Stimulated activated naive CD8-positive, alpha-beta T cell treated with anti-CD3 and anti-CD28 coated beads, Interleukin-15, Interleukin-2, amounts not matched to agents 100 ng/mL and 50 ng/mL, for 24 hours (primary cell): ENCODE results near the gene PRDX5.

Experiments used
- H3K27ac Mint-ChIP-seq: one replicate; pipeline ENCODE4 v1.8.0; 2021; ENCODE audit warnings: mild to moderate bottlenecking, mixed read lengths
- H3K27me3 Mint-ChIP-seq: one replicate; pipeline ENCODE4 v1.8.0; 2021; ENCODE audit warnings: mixed read lengths
- H3K36me3 Mint-ChIP-seq: one replicate; pipeline ENCODE4 v1.8.0; 2021; ENCODE audit warnings: low read depth, mixed read lengths
- H3K4me1 Mint-ChIP-seq: one replicate; pipeline ENCODE4 v1.8.0; 2021; ENCODE audit warnings: low read depth, mixed read lengths
- H3K4me3 Mint-ChIP-seq: one replicate; pipeline ENCODE4 v1.8.0; 2021; ENCODE audit warnings: mild to moderate bottlenecking, mixed read lengths
- H3K9me3 Mint-ChIP-seq: one replicate; pipeline ENCODE4 v1.8.0; 2021; ENCODE audit warnings: mixed read lengths

The PRDX5 gene

DNA sequence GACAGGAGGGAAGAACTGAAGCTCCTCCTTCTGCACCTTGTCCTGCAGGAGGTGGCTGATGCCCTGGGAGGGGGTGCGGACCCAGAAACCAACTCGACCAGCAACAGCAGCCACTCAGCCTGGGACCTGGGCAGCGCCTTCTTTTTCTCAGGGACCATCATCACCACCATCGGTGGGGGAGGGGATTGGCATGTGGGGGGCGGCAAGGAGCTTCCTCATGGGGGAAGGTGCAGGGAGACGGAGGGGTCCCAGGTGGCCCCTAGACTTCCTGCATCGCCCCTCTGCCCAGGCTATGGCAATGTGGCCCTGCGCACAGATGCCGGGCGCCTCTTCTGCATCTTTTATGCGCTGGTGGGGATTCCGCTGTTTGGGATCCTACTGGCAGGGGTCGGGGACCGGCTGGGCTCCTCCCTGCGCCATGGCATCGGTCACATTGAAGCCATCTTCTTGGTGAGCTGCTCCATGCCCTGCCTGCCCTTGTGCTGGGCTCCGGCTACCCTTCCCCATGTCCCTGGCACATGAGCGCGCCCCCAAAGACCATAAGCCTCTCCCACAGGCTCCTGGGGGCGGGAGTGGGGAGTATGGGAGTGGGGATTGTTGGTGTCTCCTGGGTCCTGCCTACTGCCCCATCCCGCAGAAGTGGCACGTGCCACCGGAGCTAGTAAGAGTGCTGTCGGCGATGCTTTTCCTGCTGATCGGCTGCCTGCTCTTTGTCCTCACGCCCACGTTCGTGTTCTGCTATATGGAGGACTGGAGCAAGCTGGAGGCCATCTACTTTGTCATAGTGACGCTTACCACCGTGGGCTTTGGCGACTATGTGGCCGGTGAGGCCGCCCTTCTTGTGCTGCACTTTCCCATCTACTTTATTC is 20.9 kb upstream of the PRDX5 start:
- no peaks in the 10 kb centered on the region for H3K36me3 Mint-ChIP-seq
- no peak overlapping the region for H3K4me3 Mint-ChIP-seq
- H3K4me1 Mint-ChIP-seq: peaks cover 17% of the 10 kb centered on the region
- no peaks in the 10 kb centered on the region for H3K9me3 Mint-ChIP-seq
- no peak overlapping the region for H3K27ac Mint-ChIP-seq
- H3K27me3 Mint-ChIP-seq: peaks cover 77% of the 10 kb centered on the region

DNA sequence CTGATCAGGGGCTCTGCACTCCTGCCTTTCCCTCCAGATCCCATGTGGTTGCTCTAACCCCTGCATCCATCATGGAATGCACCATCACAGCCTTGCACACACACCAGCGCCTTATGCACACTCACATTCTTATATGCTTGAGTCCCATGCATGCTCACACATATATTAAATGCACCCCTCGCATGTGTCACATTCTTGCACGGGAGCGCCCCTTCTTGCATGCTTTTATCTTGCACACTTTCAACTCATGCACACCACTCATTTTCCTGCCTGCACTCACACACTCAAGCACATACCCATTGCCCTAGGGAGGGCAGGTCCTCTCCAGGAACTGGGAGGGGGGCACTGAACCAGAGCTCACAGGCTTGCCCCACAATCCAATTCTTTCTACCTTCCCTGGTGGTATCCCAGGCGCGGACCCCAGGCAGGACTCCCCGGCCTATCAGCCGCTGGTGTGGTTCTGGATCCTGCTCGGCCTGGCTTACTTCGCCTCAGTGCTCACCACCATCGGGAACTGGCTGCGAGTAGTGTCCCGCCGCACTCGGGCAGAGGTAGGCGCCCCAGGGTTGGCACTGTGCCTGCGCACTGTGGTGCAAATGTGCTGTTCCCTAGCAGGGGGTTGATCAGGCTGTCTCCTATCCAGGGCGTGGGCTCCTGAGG is 20.1 kb upstream of the PRDX5 start:
- H3K4me3 Mint-ChIP-seq: no peak overlapping the region
- H3K27me3 Mint-ChIP-seq: peaks cover 74% of the 10 kb centered on the region
- no peaks in the 10 kb centered on the region for H3K36me3 Mint-ChIP-seq
- peaks cover 17% of the 10 kb centered on the region for H3K4me1 Mint-ChIP-seq
- no peaks in the 10 kb centered on the region for H3K9me3 Mint-ChIP-seq
- no peak overlapping the region for H3K27ac Mint-ChIP-seq

DNA sequence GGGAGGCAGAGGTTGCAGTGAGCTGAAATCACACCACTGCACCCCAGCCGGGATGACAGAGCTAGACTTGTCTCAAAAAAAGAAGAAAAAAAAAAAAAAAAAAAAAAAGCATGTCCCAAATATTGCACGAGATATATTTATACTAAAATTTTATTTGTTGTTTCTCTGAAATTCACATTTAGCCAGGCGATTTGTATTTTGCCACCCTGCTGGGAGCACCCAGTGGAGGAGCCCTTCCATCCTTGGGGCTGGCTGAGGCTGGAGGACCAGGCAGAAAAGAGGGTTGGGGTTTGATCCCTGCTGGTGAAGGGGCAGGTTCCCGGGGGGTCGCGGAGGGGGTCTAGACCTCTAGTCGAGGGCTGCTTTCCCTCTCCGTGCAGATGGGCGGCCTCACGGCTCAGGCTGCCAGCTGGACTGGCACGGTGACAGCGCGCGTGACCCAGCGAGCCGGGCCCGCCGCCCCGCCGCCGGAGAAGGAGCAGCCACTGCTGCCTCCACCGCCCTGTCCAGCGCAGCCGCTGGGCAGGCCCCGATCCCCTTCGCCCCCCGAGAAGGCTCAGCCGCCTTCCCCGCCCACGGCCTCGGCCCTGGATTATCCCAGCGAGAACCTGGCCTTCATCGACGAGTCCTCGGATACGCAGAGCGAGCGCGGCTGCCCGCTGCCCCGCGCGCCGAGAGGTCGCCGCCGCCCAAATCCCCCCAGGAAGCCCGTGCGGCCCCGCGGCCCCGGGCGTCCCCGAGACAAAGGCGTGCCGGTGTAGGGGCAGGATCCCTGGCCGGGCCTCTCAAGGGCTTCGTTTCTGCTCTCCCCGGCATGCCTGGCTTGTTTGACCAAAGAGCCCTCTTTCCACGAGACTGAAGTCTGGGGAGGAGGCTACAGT is 18.7 kb upstream of the PRDX5 start:
- no peaks in the 10 kb centered on the region for H3K9me3 Mint-ChIP-seq
- peak overlapping the region; percentile 26 for H3K4me3 Mint-ChIP-seq
- no peaks in the 10 kb centered on the region for H3K36me3 Mint-ChIP-seq
- H3K4me1 Mint-ChIP-seq: peaks cover 22% of the 10 kb centered on the region
- H3K27me3 Mint-ChIP-seq: peaks cover 64% of the 10 kb centered on the region
- no peak overlapping the region for H3K27ac Mint-ChIP-seq

- Mint-ChIP-seq H3K4me1 (peaks cover 26% of the 10 kb centered on the region), H3K4me3 (peak within 1 kb of the TSS; percentile 61), H3K9me3 (no peaks in the 10 kb centered on the region), H3K27ac (no peak within 1 kb of the TSS), H3K27me3 (peaks cover 58% of the 10 kb centered on the region), H3K36me3 (no peaks in the 10 kb centered on the region)
These were observed 17.9 kb upstream of the PRDX5 start, which contains the start of gene CATSPERZ for GRCh38 chr11:64299847-64300648. Gene CATSPERZ, plus strand, starts transcription at chr11:64300358. Its CDS starts 53 bp downstream, at chr11:64300411.

- H3K9me3 Mint-ChIP-seq: no peaks in the 10 kb centered on the region
- peaks cover 38% of the 10 kb centered on the region for H3K4me1 Mint-ChIP-seq
- no peak overlapping the region for H3K4me3 Mint-ChIP-seq
- peaks cover 13% of the 10 kb centered on the region for H3K36me3 Mint-ChIP-seq
- H3K27me3 Mint-ChIP-seq: peaks cover 25% of the 10 kb centered on the region
- H3K27ac Mint-ChIP-seq: no peak overlapping the region
These were observed 14.6 kb upstream of the PRDX5 start for GRCh38 chr11:64303109-64304031.

- Mint-ChIP-seq H3K27me3 (peaks cover 19% of the 10 kb centered on the region), H3K9me3 (no peaks in the 10 kb centered on the region), H3K4me3 (peak overlapping the region; percentile 88), H3K27ac (peak overlapping the region; percentile 95), H3K36me3 (peaks cover 15% of the 10 kb centered on the region), H3K4me1 (peaks cover 38% of the 10 kb centered on the region)
These were observed 13.9 kb upstream of the PRDX5 start for GRCh38 chr11:64304032-64304315.

GRCh38 chr11:64304316-64305072 is 13.4 kb upstream of the PRDX5 start:
- no peaks in the 10 kb centered on the region for H3K9me3 Mint-ChIP-seq
- peaks cover 20% of the 10 kb centered on the region for H3K36me3 Mint-ChIP-seq
- peak overlapping the region; percentile 95 for H3K27ac Mint-ChIP-seq
- H3K4me3 Mint-ChIP-seq: peak overlapping the region; percentile 88
- H3K27me3 Mint-ChIP-seq: peaks cover 16% of the 10 kb centered on the region
- peaks cover 42% of the 10 kb centered on the region for H3K4me1 Mint-ChIP-seq

- Mint-ChIP-seq H3K27ac (peak within 1 kb of the TSS; percentile 98), H3K9me3 (no peaks in the 10 kb centered on the region), H3K27me3 (peaks cover 12% of the 10 kb centered on the region), H3K4me3 (peak within 1 kb of the TSS; percentile 100), H3K4me1 (peaks cover 37% of the 10 kb centered on the region), H3K36me3 (peaks cover 25% of the 10 kb centered on the region)
These were observed 12.7 kb upstream of the PRDX5 start, which contains the start of gene ESRRA for GRCh38 chr11:64305075-64305690. Gene ESRRA, plus strand, starts transcription at chr11:64305524. Its CDS starts 1,656 bp downstream, at chr11:64307180.

GRCh38 chr11:64305691-64306562 is 12.0 kb upstream of the PRDX5 start:
- H3K4me3 Mint-ChIP-seq: peak overlapping the region; percentile 100
- no peaks in the 10 kb centered on the region for H3K9me3 Mint-ChIP-seq
- H3K36me3 Mint-ChIP-seq: peaks cover 28% of the 10 kb centered on the region
- peaks cover 33% of the 10 kb centered on the region for H3K4me1 Mint-ChIP-seq
- H3K27me3 Mint-ChIP-seq: peaks cover 5% of the 10 kb centered on the region
- peak overlapping the region; percentile 98 for H3K27ac Mint-ChIP-seq

DNA sequence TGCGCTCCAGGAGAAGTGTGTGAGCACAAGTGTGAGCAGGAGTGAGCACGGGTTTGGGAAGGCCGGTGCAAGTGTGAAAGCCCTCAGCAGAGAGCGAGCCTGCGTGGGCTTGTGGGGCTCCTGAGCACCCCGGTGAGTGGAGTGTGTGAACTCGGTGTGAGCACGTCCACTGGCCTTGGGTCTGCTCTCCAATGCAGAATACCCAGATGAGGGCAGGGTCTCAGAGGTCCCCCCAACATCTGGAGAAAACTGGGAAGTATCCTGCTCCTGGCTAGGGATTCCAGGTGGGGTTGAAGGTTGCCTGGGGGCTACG is 11.4 kb upstream of the PRDX5 start:
- peak overlapping the region; percentile 98 for H3K27ac Mint-ChIP-seq
- H3K9me3 Mint-ChIP-seq: no peaks in the 10 kb centered on the region
- H3K36me3 Mint-ChIP-seq: peaks cover 31% of the 10 kb centered on the region
- peaks cover 3% of the 10 kb centered on the region for H3K27me3 Mint-ChIP-seq
- peaks cover 33% of the 10 kb centered on the region for H3K4me1 Mint-ChIP-seq
- peak overlapping the region; percentile 100 for H3K4me3 Mint-ChIP-seq

GRCh38 chr11:64306876-64307622 is 10.9 kb upstream of the PRDX5 start:
- Mint-ChIP-seq H3K27me3 (peaks cover under 1% of the 10 kb centered on the region), H3K36me3 (peaks cover 31% of the 10 kb centered on the region), H3K4me1 (peaks cover 33% of the 10 kb centered on the region), H3K27ac (peak overlapping the region; percentile 62), H3K4me3 (peak overlapping the region; percentile 100), H3K9me3 (no peaks in the 10 kb centered on the region)
